ENCODE data around the gene SMPDL3B.

DNA sequence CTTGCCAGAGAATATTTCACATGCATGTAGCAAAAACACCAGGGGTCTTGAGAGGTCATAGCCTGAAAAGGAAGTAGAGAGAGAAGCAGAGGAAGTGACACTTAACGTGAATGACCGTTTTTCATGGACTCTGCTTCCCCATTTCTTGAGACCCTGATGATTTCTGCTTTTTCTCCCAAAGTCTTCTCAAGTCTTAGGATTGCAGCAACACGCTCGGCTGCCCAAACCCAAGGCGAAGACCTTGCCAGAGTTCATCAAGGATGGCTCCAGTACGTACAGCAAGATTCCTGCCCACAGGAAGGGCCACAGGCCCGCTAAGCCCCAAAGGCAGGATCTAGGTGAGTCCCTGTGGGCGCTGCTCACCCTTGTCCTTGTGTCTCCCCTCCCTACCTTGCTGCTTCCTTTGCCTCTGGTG, 49.7 kb upstream of the SMPDL3B start:
- TF ChIP-seq CTCF (IDR thresholded peaks at IDR 0.05) (no peak), POLR2A (IDR thresholded peaks at IDR 0.05) (no peak), POLR2AphosphoS5 (IDR thresholded peaks at IDR 0.05) (peak in 1 of 3 donors; percentile 5)

Data from stomach (tissue), 4 donors.